GM12872 (cell line): ENCODE data around the gene ECD.

Experiments
- TF ChIP-seq, protein P1 (sequence below): IDR thresholded peaks from 3 replicates; pipeline ENCODE4 v1.5.1; 2011; ENCODE audit warnings: low read depth, mild to moderate bottlenecking, low read length, moderate library complexity; ENCODE audit not compliant: insufficient read depth

The ECD gene

DNA sequence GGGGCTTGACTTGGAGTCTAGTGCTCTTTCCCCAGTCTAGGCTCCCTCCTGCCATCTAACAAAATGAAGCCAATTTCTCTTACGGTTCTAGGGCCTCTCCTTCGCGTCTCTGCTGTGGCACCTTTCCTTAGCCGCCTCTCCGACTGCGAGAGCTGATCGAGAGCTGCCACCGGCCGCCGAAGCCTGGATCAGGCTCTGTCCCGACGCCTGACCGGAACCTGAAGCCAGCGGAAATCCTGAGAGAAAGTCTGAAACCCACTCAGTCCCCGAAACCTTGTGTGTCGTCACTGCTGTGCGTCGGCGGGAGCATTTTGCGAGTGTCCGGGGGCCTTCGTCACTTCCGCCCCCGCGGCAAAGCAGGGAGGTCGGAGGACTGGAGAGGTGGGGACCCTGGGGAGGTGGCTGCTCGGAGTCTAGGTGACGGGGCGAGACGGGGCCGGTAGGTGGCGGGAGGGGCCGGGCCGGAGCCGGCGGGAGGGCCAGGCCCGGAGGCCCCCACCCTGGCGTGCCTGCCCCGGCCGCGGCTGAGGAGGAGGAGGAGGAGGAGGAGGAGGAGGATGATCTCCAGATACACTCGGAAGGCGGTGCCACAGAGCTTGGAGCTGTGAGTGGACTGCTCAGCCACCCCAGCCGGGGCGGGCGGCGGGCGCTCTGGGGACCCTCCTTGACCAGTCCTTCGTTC is at the start of gene ECD, which contains the start of gene FAM149B1:
Gene ECD, minus strand, starts transcription at position 226 of the 682 bp plus-strand sequence. CDS start 4,071 bp downstream, outside the sequence.
Gene FAM149B1, plus strand, starts transcription at position 337 of the 682 bp plus-strand sequence. Its CDS starts 221 bp downstream, at position 558.
- TF ChIP-seq, protein P1, sequence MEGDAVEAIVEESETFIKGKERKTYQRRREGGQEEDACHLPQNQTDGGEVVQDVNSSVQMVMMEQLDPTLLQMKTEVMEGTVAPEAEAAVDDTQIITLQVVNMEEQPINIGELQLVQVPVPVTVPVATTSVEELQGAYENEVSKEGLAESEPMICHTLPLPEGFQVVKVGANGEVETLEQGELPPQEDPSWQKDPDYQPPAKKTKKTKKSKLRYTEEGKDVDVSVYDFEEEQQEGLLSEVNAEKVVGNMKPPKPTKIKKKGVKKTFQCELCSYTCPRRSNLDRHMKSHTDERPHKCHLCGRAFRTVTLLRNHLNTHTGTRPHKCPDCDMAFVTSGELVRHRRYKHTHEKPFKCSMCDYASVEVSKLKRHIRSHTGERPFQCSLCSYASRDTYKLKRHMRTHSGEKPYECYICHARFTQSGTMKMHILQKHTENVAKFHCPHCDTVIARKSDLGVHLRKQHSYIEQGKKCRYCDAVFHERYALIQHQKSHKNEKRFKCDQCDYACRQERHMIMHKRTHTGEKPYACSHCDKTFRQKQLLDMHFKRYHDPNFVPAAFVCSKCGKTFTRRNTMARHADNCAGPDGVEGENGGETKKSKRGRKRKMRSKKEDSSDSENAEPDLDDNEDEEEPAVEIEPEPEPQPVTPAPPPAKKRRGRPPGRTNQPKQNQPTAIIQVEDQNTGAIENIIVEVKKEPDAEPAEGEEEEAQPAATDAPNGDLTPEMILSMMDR, result peak; percentile 21; the same call in 1 of the 3 replicates

DNA sequence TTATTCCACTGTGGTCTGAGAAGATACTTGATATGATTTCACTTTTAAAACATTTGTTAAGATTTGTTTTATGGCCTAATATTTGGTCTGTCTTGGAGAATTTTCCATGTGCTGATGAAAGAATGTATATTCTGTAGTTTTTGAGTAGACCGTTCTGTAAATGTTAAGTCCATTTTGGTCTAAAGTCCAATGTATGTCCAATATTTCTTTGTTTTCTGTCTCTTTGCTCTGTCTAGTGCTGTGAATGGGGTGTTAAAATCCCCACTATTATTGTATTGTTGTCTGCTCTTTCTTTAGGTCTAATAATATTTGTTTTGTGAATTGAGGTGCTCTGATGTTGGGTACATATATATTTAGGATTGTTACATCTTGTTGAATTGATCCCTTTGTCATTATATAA is 47.9 kb upstream of the ECD start:
- TF ChIP-seq, protein P1, result no peak

DNA sequence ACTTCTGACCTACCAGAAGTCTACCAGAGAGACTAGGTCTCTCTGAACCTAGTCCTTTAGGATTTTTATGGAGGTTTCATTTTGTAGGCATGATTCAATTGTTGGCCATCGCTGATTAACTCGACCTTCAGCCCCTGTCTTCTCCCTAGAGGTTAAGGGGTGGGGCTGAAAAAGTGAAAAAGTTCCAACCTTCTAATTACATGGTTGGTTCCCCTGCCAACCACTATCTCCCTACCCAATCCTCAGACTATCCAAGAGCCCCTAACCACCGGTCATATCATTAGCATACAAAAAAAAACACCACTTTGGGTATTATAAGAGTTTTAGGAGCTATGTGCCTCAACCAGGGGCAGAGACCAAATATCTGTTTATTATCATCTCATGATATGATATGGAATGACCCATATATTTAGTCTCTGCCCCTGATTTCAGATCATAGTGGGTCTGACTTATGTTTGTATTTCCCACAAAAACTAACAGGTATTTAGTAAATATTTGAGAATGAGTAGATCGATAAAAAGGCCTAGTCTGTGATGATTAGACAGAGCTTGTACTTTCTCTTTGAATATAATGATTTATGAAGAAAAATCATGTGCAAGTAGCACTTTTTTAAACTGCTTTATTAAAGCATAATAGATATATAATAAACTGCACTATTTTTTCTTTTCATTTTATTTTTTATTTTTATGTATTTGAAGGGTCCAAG is 43.5 kb upstream of the ECD start:
- TF ChIP-seq, protein P1, result no peak

DNA sequence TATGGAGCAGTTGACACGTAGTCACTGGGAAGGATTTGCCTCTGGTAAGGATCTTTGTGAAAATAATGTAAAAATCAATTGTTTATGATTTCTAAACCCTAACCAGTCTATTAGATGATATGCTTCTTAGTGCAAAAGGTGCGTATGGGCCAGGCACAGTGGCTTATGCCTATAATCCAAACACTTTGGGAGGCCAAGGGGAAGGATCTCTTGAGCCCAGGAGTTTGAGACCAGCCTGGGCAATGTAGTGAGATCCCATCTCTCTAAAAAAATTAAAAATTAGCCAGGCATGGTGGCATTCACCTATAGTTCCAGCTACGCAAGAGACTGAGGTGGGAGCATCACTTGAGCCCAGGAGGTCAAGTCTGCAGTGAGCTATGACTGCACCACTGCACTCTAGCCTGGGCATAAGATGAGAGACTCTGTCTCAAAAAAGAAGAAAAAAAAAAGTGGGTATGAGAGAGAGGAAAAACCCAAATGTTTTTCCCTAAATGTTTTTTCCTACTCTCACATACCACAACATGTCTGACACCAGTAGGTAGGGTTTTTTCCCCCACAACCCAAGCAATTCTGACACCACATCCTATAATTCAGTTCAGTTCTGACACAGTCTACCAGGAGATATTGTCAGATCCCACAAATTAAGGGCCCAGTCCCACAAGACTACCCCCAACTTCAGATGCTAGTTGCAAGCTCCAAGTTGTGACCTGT is 42.7 kb upstream of the ECD start:
- TF ChIP-seq, protein P1, result no peak

DNA sequence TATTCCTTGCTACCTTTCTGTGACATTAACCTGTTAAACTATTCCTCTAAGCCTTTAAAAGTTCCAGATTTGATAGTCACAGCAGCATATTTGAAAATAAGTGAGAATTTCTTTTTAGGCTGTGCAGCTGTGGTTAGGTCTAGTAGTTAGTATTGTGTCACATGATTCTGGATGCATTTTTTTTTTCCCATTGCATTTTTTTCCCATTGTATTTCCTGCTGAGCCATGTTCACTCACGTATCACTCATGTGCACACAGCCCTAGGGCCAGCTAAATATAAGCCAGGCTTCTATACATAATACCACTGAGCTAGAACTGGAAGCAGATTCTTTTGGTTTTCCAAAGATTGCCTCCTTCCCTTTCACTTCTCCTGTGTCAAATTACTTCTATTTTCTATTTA is 41.9 kb upstream of the ECD start:
- TF ChIP-seq, protein P1, result no peak

DNA sequence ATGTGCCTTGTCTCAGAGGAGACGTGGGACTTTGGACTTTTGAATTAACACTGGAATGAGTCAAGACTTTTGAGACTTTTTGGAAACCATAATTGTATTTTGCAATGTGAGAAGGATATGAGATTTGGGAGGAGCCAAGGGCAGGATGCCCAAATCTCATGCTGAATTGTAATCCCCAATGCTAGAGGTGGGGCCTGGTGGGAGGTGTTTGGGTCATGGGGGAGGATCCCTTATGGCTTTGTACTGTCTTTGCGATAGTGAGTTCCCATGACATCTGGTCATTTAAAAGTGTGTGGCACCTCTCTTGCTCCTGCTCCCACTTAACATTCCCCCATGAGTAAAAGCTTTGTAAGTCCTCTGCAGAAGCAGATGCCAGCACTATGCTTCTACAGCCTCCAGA is 40.1 kb upstream of the ECD start:
- TF ChIP-seq, protein P1, result no peak

DNA sequence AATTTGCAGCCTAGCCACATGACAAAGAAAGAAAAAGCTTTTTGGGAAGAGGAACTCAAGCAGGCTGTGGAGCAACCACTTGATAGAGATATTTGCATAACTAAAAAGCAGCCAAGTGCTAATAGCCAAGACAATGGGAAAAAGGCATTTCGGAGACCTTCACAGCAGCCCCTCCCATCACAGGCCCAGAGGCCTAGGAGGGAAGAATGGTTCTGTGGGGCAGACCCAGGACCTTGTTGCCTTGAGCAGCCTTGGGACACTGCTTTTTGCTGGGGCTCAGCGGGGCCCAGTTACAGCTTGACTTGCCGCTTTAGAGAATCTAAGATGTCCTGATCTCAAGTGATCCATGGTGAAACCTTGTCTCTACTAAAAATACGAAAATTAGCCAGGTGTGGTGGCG is 38.6 kb upstream of the ECD start:
- TF ChIP-seq, protein P1, result no peak
